PFSK-1 (cell line): ENCODE results near the gene AREL1.

Experiments used
- FOXP2 ChIP-seq: optimal IDR thresholded peaks from 2 replicates; pipeline ENCODE3; 2011; ENCODE audit warnings: borderline replicate concordance, control low read depth, inconsistent platforms; ENCODE audit not compliant: insufficient read depth; ENCODE audit errors: extremely low read length, extremely low read depth
- POLR2AphosphoS5 ChIP-seq: IDR thresholded peaks from 2 replicates; pipeline ENCODE4 v1.6.1; 2012; ENCODE audit warnings: low read depth, mild to moderate bottlenecking, control low read depth, low read length, moderate library complexity
- REST ChIP-seq, 2 experiments: IDR thresholded peaks; 2 replicates each; pipeline versions ENCODE4 v1.6.1 to v1.8.0; 2011 to 2012; ENCODE audit warnings: low read depth in 2 of 2, low read length in 2 of 2, control low read depth in 1 of 2, inconsistent platforms in 1 of 2, mild to moderate bottlenecking in 1 of 2, moderate library complexity in 1 of 2; ENCODE audit not compliant: insufficient read depth in 1 of 2
- SIN3A ChIP-seq: IDR thresholded peaks from 2 replicates; pipeline ENCODE4 v1.6.1; 2012; ENCODE audit warnings: mild to moderate bottlenecking, low read length, moderate library complexity, borderline replicate concordance; ENCODE audit not compliant: insufficient read depth
- TAF1 ChIP-seq: IDR thresholded peaks from 2 replicates; pipeline ENCODE4 v1.6.1; 2012; ENCODE audit warnings: low read length, control low read depth, borderline replicate concordance; ENCODE audit not compliant: insufficient read depth

The AREL1 gene

GRCh38 chr14:74698465-74698864, 14.4 kb downstream of the AREL1 start:
- TF ChIP-seq REST (IDR thresholded peaks at IDR 0.05; ENCODE audit: insufficient read depth in 1 of 2, low read depth in 2 of 2, low read length in 2 of 2) (no peak), TAF1 (no peak), FOXP2 (no peak), POLR2AphosphoS5 (no peak), SIN3A (no peak)

- TF ChIP-seq REST (IDR thresholded peaks at IDR 0.05; ENCODE audit: insufficient read depth in 1 of 2, low read depth in 2 of 2, low read length in 2 of 2) (no peak), TAF1 (no peak), FOXP2 (no peak), POLR2AphosphoS5 (no peak), SIN3A (no peak)
These were observed 14.9 kb downstream of the AREL1 start for GRCh38 chr14:74697976-74698375.

- TF ChIP-seq POLR2AphosphoS5, result no peak
- no peak for TF ChIP-seq TAF1
- TF ChIP-seq FOXP2, result no peak
- no peak for TF ChIP-seq SIN3A
- no peak for TF ChIP-seq REST (IDR thresholded peaks at IDR 0.05; ENCODE audit: insufficient read depth in 1 of 2, low read depth in 2 of 2, low read length in 2 of 2)
These were observed 15.3 kb downstream of the AREL1 start for GRCh38 chr14:74697543-74697942.

GRCh38 chr14:74697011-74697410, 15.9 kb downstream of the AREL1 start:
- no peak for TF ChIP-seq REST (IDR thresholded peaks at IDR 0.05; ENCODE audit: insufficient read depth in 1 of 2, low read depth in 2 of 2, low read length in 2 of 2)
- no peak for TF ChIP-seq TAF1
- TF ChIP-seq FOXP2, result no peak
- TF ChIP-seq POLR2AphosphoS5, result no peak
- TF ChIP-seq SIN3A, result no peak

- TF ChIP-seq SIN3A (no peak), POLR2AphosphoS5 (no peak), REST (IDR thresholded peaks at IDR 0.05; ENCODE audit: insufficient read depth in 1 of 2, low read depth in 2 of 2, low read length in 2 of 2) (no peak), TAF1 (no peak), FOXP2 (no peak)
These were observed 17.5 kb downstream of the AREL1 start for GRCh38 chr14:74695406-74695805.
